ENCODE measurements around the gene PEDS1. TPM values are rescaled to one million over a fixed set of nuclear protein-coding genes. Genes with fewer than 3 reads are reported as not detected.

The PEDS1 gene
- total and polyA plus RNA-seq, 2 of the 13 experiments (the other 11 are each of a cell fraction or from before 2014, with no cell fraction given), result 30.5 to 93.9 TPM

DNA sequence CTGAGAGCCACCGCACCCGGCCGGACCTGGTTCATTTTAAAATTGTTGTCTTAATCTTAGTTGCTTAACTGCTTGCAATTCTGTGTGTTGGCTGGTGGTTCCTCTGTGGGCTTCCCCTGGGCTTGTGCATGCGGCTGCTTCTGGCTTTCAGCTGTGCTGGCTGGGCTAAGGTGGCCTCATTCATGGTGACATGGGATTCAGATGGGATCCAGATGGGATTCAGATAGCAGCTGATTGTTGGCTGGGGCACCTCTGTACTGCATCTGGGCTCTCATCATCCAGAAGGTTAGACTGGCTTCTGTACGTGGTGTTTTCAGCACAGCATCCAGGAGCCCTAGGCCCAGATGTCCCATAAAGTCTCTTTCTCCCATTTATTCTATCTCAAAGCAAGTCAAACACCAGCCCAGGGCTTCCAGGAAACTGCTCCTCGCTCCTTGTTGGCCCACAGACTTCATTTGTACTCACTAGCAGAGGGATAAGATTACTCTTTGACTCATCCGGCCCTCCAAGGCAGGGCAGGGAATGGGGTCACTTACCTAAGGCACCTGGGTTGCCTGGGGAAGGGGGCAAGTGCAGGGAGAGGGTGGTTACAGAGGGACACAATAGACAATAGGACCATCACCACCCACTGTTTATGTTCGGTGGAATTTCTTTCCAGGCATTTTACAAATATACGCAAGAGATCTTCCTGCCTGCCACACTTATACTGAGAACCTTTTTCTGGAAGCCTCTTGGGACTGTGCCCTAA lies 10.2 kb upstream of the PEDS1 start (continued):
- TF ChIP-seq NR1H2 (CRISPR knock-in tag; IDR thresholded peaks at IDR 0.05; ENCODE audit: borderline replicate concordance, low read depth) (no peak), FOXK1 (CRISPR knock-in tag; IDR thresholded peaks at IDR 0.05; ENCODE audit: borderline replicate concordance, low read depth) (no peak), PHF20 (CRISPR knock-in tag; IDR thresholded peaks at IDR 0.05) (no peak), ZNF83 (CRISPR knock-in tag; IDR thresholded peaks at IDR 0.05; ENCODE audit: borderline replicate concordance) (no peak), ZNF274 (CRISPR knock-in tag; IDR thresholded peaks at IDR 0.05) (no peak), DMAP1 (CRISPR knock-in tag; IDR thresholded peaks at IDR 0.05) (no peak), ARNTL (CRISPR knock-in tag; IDR thresholded peaks at IDR 0.05) (no peak), RNF2 (conservative IDR thresholded peaks at IDR 0.05; ENCODE audit: low read depth) (no peak), ZNF451 (CRISPR knock-in tag; IDR thresholded peaks at IDR 0.05) (no peak)
- TF ChIP-seq, protein P1, sequence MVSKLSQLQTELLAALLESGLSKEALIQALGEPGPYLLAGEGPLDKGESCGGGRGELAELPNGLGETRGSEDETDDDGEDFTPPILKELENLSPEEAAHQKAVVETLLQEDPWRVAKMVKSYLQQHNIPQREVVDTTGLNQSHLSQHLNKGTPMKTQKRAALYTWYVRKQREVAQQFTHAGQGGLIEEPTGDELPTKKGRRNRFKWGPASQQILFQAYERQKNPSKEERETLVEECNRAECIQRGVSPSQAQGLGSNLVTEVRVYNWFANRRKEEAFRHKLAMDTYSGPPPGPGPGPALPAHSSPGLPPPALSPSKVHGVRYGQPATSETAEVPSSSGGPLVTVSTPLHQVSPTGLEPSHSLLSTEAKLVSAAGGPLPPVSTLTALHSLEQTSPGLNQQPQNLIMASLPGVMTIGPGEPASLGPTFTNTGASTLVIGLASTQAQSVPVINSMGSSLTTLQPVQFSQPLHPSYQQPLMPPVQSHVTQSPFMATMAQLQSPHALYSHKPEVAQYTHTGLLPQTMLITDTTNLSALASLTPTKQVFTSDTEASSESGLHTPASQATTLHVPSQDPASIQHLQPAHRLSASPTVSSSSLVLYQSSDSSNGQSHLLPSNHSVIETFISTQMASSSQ (IDR thresholded peaks at IDR 0.05; ENCODE audit: low read depth), result no peak
- TF ChIP-seq, protein P1 (CRISPR knock-in tag; IDR thresholded peaks at IDR 0.05; ENCODE audit: borderline replicate concordance), result no peak
- TF ChIP-seq, protein P2, sequence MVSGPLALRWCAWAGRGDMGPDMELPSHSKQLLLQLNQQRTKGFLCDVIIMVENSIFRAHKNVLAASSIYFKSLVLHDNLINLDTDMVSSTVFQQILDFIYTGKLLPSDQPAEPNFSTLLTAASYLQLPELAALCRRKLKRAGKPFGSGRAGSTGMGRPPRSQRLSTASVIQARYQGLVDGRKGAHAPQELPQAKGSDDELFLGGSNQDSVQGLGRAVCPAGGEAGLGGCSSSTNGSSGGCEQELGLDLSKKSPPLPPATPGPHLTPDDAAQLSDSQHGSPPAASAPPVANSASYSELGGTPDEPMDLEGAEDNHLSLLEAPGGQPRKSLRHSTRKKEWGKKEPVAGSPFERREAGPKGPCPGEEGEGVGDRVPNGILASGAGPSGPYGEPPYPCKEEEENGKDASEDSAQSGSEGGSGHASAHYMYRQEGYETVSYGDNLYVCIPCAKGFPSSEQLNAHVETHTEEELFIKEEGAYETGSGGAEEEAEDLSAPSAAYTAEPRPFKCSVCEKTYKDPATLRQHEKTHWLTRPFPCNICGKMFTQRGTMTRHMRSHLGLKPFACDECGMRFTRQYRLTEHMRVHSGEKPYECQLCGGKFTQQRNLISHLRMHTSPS (CRISPR knock-in tag; IDR thresholded peaks at IDR 0.05; ENCODE audit: low read depth), result no peak
- TF ChIP-seq, protein P3, sequence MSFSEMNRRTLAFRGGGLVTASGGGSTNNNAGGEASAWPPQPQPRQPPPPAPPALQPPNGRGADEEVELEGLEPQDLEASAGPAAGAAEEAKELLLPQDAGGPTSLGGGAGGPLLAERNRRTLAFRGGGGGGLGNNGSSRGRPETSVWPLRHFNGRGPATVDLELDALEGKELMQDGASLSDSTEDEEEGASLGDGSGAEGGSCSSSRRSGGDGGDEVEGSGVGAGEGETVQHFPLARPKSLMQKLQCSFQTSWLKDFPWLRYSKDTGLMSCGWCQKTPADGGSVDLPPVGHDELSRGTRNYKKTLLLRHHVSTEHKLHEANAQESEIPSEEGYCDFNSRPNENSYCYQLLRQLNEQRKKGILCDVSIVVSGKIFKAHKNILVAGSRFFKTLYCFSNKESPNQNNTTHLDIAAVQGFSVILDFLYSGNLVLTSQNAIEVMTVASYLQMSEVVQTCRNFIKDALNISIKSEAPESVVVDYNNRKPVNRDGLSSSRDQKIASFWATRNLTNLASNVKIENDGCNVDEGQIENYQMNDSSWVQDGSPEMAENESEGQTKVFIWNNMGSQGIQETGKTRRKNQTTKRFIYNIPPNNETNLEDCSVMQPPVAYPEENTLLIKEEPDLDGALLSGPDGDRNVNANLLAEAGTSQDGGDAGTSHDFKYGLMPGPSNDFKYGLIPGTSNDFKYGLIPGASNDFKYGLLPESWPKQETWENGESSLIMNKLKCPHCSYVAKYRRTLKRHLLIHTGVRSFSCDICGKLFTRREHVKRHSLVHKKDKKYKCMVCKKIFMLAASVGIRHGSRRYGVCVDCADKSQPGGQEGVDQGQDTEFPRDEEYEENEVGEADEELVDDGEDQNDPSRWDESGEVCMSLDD (CRISPR knock-in tag; IDR thresholded peaks at IDR 0.05; ENCODE audit: borderline replicate concordance), result no peak
- TF ChIP-seq, protein P4, sequence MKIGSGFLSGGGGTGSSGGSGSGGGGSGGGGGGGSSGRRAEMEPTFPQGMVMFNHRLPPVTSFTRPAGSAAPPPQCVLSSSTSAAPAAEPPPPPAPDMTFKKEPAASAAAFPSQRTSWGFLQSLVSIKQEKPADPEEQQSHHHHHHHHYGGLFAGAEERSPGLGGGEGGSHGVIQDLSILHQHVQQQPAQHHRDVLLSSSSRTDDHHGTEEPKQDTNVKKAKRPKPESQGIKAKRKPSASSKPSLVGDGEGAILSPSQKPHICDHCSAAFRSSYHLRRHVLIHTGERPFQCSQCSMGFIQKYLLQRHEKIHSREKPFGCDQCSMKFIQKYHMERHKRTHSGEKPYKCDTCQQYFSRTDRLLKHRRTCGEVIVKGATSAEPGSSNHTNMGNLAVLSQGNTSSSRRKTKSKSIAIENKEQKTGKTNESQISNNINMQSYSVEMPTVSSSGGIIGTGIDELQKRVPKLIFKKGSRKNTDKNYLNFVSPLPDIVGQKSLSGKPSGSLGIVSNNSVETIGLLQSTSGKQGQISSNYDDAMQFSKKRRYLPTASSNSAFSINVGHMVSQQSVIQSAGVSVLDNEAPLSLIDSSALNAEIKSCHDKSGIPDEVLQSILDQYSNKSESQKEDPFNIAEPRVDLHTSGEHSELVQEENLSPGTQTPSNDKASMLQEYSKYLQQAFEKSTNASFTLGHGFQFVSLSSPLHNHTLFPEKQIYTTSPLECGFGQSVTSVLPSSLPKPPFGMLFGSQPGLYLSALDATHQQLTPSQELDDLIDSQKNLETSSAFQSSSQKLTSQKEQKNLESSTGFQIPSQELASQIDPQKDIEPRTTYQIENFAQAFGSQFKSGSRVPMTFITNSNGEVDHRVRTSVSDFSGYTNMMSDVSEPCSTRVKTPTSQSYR (CRISPR knock-in tag; IDR thresholded peaks at IDR 0.05; ENCODE audit: borderline replicate concordance), result no peak

All from HepG2 (cell line).